NCI-H69 (cell line): ENCODE data around the gene EEF2K.
"Not testable (repeated sequence)": the region's sequence is repeated elsewhere in the genome, so short reads cannot be mapped to it uniquely, and the experiment has no call there.

ENCODE experiments used
- DNase-seq: peaks from one replicate; lab custom pipeline; 2025; lab: John Stamatoyannopoulos, UW

Gene EEF2K

DNA sequence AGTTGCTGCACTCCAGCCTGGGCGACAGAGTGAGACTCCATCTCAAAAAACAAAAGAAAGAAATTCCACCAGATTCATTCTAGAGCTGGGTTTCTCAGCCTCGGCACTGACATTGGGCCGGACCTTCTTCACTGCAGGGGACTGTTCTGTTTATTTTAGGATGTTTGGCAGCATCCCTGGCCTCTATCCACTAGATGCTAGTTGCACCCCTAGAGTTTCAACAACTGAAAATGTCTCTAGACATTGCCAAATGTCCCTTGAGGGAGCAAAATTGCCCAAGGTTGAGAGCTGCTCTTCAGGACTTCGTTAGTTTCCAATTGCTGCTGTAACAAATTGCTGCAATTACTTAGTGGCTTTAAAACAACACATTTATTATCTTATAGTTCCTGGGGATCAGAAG, 7.2 kb downstream of the EEF2K start:
- no peak for DNase-seq

DNA sequence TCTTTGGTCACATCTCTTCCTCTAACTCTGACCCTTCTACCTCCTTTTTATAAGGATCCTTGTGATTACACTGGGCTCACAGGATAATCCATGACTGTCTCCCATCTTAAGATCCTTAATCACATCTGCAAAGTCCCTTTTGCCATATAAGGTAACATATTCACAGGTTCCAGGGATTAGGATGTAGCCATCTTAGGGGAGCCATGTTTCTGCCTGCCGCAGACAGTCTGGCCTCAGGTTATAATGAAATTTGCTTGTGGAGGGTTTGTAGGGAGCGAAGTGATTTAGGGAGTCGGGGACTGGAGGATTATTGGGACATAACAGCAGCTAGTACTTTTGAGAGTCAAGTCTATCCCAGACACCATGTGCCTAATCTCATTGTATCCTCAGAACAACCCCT, 7.7 kb downstream of the EEF2K start:
- DNase-seq = no peak

DNA sequence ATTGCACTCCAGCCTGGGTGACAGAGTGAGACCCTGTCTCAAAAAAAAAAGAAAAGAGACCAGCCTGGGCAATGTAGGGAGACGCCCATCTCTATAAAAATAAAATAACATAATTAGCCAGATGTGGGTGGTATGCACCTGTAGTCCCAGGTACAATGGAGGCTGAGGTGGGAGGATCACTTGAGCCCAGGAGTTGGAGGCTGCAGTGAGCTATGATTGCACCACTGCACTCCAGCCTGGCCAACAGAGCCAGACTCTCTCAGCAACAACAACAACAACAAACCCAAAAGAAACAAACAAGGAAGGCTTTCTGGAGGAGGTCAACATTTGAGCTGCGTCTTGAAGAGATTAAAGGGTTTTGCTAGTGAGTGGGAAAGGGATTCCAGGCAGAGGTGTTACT, 8.3 kb downstream of the EEF2K start:
- DNase-seq = no peak

DNA sequence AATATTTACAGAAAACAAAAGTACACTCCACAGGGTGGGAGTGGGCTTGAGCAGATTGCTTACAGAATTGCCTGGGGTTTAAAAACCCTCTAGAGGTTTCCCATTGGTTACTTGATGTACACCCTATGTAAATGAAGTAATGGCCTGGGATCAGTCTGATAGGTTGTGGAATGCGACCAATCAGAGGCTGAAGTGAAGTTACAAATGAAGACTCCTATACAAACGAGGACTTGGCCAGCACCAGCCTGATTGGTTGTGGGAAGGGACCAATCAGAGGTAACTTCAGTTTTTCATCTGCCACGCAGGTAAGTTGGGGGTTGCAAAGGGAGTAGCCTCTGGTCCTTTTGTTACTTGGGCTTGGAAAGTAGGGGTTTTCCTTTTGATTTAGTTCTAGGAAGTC, 8.8 kb downstream of the EEF2K start:
- DNase-seq = peak; percentile 20

DNA sequence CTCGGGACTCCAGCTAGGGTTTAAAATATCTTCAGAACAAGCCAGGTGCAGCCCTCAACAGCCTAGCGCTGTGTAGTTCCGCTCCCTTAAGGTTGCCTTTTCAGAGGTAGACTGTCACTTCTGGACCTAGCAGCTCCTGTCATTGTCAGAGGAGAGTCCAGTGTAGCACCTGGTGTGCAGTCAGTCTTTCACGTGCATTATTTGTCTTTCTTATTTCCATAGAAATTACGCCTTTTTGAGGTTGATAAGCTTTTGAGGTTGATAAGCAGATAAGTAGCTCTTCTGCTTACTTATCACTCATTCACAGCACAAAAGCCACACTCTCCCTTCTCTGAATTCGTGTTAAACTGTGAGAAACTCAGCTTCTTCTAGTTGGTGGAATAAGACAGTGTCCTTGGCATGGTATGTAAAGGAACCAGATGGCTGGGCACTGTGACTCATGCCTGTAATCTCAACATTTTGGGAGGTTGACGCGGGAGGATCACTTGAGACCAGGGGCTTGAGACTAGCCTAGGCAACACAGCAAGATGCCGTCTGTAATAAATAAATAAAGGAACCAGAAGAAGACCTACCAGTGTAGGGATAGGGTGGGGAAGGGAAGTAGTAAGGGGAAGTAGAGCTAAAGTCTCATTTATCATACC, 10.2 kb downstream of the EEF2K start:
- DNase-seq = no peak

DNA sequence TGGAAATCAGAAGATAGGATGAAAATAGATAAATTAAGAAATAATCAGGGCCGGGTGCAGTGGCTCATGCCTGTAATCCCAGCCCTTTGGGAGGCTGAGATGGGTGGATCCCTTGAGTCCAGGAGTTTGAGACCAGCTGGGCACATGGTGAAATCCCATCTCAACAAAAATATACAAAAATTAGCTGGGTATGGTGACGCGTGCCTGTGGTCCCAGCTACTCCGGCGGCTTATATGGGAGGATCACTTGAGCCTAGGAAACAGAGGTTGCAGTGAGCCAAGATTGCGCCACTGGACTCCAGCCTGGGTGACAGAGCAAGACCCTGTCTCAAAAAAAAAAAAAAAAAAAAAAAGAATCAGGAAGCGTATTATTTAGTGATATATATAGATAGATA, 10.8 kb downstream of the EEF2K start:
- DNase-seq = not testable (repeated sequence)

DNA sequence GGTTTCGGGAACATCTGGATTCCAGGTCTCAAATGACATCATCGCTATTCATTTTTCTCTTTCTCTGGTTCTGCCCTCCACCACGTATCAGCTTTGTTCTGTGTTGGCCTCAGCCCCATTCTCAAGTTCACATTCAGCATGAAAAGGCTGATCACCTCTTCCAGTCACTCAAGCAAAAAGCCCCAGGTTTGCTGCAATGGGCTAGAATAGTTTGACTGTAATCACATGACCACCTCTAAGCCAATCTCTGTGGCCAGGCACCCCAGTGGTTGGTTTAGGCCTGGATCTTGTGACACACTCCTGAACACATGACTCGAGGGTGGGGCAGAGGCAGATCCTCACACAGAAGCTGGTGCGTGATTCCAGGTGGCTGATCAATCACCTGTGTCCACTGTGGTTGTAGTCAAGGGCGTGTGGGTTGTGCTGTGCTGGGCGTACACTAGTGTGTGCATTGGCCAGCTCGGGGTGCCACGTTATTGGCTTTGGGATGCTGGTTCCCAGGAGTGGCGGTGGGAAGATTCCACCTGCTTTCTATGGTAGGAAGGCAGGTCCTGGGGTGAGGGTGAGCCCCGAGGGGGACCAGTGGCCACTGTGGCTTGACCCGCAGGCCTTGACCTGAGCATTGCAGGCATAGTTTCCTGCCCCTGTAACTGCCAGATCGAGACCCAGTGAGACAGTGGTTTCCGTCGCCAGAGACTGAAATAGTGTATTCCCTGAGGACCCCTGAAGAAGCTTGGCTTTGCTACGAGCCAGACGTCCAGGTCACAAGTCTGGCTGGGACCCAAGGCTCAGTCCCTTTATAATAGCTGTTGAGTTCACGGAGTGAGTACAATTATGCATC, 12.0 kb downstream of the EEF2K start:
- DNase-seq = no peak

DNA sequence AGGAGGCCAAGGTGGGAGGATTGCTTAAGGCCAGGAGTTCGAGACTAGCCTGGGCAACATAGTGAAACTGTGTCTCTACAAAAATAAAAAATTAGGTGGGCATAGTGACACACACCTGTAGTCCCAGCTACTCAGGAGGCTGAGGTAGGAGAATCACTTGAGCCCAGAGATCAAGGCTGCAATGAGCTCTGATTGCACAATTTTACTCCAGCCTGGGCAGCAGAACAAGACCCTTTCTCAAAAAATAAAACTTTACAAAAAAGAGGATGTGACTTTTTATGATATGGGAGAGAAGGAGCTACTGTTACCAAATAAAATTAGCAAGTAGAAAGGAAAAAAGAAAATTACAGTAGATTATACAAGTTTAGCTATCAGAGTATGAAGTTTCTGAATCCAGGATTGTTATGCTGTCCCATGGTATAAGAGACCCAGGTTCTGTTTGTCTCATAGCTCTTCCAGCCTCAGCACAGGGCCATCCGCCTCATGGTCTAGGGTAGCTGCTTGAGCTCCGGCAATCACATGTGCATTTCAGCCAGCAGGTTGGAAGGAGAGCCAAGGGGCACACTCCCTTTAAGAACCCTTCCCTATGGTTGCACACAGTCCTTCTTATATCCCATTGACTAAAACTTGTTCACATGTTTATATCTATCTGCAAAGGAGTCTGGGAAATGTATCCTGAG, 13.5 kb downstream of the EEF2K start:
- DNase-seq = no peak

DNA sequence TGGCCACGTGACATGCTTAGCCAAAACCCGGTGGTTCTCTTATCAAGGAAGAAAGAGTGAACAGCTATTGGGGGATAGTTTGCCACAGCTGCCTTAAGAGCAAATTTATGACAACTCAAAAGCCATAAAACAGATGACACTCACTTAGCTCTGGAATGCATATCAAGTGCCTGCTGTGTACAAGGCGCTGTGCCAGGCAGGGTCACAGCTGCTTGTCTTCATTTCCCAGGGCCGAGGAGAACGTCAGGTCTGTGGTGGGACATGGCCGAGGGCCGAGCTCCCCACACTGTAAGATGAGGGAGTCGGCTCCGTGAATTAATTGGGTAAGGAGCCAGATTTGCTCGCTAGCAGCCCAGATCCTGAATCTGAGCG, 14.0 kb downstream of the EEF2K start:
- no peak for DNase-seq

DNA sequence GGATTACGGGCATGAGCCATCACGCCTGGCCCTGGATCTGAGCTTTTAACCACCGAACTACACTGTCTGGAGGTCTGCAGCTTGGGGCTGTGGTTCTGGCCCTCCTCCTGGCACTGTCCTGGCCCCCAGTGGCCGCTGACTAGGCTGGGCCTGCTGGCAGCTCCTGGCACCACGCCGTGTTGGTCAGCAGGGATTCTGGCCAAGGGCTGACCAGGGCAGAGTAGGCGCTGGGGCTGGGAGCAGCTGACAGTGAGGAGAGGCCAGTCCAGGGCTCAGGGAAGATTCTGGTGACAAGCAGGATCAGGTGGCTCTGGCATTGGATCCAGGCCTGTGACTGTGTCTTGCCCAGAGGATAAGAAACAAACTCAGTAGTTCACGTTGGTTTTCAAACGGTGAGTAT, 14.6 kb downstream of the EEF2K start:
- no peak for DNase-seq

DNA sequence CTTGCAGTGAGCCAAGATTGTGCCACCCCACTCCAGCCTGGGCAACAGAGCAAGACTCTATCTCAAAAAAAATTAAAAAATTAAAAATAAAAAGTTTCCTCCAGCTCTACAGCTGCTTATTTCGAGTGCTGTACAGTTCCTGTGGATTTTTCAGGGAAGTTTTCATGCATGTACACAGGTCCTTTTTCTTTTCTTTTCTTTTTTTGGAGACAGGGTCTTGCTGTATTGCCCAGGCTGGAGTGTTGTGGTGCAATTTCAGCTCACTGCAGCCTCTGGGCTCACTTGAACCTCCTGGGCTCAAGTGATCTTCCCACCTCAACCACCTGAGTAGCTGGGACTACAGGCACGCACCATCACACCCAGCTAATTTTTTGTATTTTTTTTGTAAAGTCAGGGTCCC, 15.9 kb downstream of the EEF2K start:
- DNase-seq = no peak

DNA sequence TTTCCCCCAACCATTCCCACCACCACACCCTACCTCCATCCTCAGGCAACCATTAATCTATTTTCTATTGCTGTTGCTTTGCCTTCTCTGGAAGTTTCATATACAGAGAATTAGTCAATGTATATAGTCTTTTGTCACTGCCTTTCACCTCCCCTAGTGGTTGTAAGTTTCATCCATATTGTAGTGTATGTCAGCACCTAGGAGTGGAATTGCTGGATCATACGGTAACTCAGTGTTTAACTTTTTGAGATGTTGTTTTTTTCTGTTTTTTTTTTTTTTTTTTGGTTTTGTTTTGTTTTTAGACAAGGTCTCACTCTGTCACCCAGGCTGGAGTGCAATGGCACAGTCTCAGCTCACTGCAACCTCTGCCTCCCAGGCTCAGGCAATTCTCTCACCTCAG, 16.9 kb downstream of the EEF2K start:
- no peak for DNase-seq

DNA sequence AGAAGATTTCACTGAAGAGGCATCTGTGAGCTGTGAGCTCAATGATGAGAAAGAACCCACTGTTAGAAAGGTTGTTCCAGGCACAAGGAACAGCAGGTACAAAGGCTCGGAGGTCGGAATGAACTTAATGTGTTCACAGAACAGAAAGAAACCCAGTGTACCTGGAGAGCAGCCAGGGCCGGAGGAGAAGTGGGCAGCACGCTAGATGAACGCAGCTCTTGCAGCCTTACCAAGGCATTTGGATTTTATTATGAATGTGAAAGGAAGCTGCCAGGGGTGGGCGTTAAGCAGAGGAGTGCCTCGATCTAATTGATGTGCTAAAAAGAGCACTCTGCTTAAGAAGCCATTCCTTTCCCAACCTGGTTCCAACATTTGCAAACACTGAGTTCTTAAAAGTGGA, 19.0 kb downstream of the EEF2K start:
- no peak for DNase-seq

DNA sequence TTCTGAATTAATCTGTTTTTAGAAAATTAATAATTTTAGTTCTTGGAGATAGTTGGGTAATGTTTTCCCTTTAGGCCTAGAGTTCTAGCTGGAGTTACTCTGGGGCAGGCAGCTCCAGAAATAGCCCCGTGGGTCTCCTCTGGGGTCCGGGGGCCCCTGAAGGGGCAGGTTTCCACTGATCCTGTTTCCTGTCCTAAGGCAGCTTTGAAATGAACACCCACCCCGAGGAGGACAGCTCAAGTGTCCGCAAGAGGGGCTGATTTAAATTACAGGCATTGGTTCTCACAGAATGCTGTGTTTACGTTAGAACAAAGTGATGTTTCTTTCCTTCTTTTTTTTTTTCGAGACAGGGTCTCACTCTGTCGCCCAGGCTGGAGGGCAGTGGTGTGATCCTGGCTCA, 23.8 kb downstream of the EEF2K start:
- no peak for DNase-seq

DNA sequence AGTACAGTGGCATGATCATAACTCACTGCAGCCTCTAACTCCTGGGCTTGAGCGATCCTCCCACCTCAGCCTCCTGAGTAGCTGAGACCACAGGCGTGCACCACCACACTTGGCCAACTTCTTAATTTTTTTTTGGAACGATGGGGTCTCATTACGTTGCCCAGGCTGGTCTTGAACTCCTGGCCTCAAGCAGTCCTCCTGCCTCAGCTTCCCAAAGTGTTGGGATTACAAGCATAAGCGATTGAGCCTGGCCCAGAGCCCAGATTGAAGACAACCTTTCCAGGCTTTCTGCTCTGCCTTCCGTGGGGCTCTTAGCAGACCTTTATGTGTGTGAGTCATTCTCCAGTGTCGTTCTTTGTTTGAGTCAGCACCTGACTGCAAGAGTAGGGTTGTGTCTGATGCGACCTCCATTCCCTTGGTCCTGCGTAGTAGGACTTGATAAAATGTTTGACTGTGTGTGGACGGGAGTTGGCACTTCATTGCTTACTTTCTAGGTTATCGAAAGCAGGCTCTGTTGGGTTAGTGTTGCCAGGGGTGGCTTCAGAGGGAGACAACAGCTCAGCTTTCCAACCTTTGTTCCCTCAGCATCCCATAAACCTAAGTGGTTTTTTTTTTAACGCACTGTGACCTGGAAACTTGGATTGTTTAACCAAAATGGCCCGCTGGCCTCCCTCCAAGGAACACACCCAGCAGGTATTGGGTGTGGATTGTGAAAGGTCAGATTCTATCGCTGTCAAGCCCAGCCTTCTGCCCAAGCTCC, 26.4 kb downstream of the EEF2K start:
- peak; percentile 98 for DNase-seq

DNA sequence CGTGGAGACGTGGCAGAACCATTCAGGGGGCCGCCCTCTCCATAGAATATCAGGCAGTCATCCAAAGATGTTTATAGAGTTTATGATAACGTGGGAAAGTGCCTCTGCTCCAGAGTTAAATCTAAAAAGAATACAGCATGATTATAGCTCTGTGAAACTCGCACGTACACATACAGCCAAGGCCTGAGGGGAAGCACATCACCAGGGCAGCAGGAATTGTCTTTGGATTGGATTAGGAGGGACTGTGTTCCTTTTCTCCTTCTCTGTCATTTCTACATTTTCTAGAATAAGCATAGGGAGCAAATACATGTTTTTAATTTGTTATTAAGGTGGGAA, 26.9 kb downstream of the EEF2K start:
- no peak for DNase-seq

DNA sequence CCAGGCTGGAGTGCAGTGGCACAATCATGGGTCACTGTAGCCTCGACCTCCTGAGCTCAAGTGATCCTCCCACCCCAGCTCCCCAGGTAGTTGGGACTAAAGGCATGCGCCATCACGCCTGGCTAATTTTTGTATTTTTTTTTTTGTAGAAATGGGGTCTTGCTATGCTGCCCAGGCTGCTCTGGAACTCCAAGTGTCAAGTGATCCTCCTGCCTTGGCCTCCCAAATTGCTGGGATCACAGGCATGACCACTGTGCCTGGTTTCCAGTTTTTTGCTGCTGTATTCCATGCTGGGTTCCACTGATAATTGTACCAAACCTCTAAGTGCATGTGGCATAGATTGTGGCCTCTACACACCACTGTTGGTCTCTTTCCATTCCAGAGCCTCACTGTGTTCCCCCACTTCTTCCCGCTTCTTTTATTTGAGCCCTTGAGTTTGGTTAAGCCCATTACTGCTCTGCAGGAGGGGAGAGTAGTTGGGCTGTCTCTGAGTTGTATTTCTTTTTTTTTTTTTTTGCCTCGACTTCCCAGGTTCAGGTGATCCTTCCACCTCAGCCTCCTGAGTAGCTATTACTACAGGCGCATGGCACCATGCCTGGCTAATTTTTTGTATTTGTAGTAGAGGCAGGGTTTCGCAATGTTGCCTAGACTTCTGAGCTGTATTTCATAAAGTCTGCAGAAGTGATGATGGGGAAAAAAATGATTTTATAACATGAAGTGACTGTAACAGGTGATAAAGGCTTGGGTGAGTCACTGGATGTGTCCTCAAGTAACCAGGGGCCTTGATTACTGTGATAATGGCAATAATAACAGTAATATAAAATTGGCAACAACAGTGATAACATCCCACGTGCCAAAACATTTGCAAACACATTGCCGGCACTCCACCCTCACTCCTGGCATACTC, 30.0 kb downstream of the EEF2K start:
- DNase-seq = no peak

DNA sequence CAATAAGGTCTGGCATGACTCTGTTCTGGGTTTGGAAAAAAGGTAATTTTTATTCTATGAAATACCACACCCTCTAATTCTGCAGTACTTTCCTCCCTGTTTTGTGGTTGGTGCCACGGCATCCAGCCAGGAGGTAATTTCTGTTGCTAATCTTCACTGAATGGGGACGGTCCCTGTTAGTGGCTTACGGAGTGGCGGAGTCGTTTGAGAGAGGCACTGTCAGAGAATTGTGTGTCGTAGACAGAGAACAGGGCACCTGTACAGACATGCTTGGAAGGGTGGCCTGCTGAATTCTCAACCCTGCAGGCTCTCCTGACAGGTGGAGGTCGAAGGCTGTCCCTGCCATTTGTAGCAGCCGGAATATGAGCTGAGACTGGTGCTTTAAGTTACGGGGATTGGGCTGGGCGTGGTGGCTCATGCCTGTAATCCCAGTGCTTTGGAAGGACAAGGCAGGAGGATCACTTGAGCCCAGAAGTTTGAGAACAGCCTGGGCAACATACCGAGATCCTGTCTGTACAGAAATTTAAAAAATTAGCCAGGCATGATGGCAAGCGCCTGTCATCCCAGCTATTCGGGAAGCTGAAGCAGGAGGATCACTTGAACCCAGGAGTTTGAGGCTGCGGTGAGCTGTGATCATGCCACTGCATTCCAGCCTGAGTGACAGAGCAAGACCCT, 33.2 kb downstream of the EEF2K start:
- DNase-seq = no peak

DNA sequence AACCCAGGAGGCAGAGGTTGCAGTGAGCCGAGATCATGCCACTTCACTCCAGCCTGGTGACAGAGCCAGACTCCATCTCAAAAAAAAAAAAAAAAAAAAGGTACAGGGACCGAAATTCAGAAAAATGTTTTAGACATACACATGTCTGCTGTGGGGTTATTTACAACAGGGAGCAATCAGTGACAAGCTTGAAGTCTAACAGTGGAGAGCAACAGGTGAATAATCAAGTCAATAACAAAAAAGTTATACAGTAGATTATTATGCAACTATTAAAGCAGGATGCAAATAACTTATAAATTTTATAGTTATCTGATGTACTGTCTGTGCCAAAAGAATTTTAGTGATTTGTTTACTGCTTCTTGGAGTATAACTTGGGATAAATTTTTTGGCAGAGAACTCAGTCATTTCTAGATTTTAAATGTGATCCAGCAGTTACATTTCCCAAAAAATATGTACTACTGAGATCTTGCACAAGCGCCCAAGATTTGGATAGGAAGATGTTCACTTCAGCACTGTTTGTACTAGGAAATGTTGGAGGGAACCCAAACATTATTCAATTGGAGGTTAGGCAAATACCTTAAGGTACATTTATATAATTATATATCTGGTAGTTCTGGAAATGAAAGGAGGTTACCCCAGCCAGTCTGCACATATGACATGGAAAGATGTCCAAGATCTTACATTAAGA, 34.1 kb downstream of the EEF2K start:
- DNase-seq = no peak

DNA sequence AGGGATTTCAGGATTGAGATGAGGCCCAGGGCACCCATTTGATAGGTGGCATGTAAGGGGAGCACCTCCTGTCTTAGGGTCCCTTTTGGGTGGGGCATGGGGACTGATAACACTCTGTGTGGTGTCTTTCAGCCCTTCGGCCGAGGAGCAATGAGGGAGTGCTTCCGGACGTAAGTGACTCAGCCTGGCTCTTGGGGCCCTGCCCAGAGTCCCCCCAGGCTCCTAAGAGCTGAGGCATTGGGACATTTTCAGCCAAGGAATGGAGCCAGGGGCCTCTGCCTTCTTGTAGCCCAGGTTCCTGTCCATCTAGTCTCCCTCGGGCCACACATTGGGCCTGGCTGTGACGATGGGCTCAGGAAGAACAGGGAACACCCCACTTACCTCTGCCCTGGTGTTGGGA, 44.4 kb downstream of the EEF2K start:
- no peak for DNase-seq
